Astrocyte (in vitro differentiated cells and primary cell): ENCODE measurements around the gene ZDHHC14.

ENCODE experiments used
- CTCF ChIP-seq: IDR thresholded peaks from 2 replicates; pipeline ENCODE4 v1.5.1; 2011; ENCODE audit warnings: low read depth, mild to moderate bottlenecking, inconsistent platforms, low read length, moderate library complexity; ENCODE audit not compliant: insufficient read depth
- EZH2 ChIP-seq: IDR thresholded peaks from 2 replicates; pipeline ENCODE4 v1.6.1; 2012; ENCODE audit warnings: mild to moderate bottlenecking, low read length, inconsistent platforms; ENCODE audit not compliant: insufficient read depth

- TF ChIP-seq EZH2 (no peak), CTCF (no peak)
Observed at GRCh38 chr6:157402996-157403685, 22.2 kb downstream of the ZDHHC14 start.
